CD4-positive, alpha-beta T cell treated with Interleukin-12 subunit alpha and Interleukin-12 subunit beta, for 1 hour (primary cell): Measurements from ENCODE around the gene HS3ST3B1.

ENCODE experiments used
- DNase-seq: peaks from one replicate; pipeline ENCODE4 v3.0.0-alpha.2; 2020

The HS3ST3B1 gene

GRCh38 chr17:14359163-14360020 is 58.5 kb downstream of the HS3ST3B1 start:
- DNase-seq, result peak; percentile 39

DNA sequence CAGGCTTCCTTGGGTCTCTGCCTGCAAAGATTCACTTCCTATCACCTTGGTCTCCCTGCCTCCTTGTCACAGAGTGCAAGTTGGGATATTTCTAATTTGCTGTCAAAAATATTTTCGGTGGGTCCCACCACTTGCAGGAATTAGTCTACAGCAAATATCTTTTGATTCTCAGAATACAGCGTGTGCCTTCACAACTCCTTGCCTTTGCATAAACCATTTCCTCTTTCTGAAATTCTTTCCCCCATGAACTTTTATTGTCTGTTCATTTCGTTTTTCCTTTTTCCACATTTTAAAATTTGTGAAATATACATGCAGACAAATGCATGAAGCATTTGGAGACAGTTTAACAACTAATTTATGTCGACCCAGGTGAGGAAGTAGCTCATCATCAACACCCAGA is 60.0 kb downstream of the HS3ST3B1 start:
- DNase-seq, result no peak

DNA sequence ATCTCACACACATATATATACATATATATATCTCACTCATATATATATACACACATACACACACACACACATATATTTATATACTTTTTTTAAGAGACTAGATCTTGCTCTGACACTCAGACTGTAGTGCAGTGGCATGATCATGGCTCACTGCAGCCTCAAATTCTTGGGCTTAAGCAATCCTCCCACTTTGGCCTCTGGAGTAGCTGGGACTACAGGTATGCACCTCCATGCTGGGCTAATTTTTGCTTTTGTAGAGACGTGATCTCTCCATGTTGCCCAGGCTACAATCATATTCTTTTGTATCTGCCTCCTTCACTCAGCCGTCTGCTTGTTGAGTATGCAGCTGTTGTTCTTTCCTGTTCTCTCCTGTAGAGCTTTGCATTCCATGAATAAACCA is 60.6 kb downstream of the HS3ST3B1 start:
- DNase-seq, result no peak

- no peak for DNase-seq
These were observed 61.1 kb downstream of the HS3ST3B1 start for GRCh38 chr17:14361945-14362508.

DNA sequence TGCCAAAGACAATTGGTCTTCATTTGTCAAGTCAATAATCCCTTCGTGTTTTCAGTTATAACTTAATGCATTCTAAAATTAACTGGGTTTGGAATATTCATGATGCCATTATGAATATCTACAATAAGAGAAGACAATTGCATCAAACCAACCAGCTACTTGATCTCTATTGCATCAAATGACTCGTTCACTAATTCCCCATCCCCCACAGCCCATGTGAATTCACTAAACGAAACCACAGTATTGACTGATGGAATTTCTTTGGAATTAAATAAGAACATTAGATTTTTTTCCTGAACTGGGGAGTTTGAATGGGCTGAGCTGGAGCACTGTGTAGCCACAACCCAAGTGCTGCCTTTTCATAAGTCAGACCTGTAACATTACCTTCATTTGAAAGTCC is 65.3 kb downstream of the HS3ST3B1 start:
- DNase-seq, result no peak

GRCh38 chr17:14372461-14372860 is 71.6 kb downstream of the HS3ST3B1 start:
- DNase-seq, result no peak

GRCh38 chr17:14372905-14373613 is 72.2 kb downstream of the HS3ST3B1 start:
- no peak for DNase-seq

GRCh38 chr17:14373614-14374259 is 72.9 kb downstream of the HS3ST3B1 start:
- no peak for DNase-seq

DNA sequence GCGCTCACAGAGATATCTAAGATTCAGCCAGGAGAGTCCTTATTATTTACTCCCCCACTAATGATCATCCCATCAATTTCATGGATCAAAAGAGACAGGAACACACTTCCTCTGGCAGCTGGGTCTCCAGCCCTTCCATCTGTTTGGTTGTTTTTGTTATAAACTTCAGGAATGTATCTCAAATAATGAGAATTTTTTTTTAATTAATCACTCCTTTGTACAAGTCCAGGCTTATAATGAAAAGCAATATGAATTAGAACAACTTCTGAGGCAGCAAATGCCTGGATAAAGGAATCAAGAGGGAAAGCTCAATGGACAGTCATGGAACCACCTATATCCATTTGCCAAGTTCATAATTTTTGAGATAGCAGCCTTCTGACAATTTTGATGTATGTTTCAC is 73.4 kb downstream of the HS3ST3B1 start:
- DNase-seq, result no peak

DNA sequence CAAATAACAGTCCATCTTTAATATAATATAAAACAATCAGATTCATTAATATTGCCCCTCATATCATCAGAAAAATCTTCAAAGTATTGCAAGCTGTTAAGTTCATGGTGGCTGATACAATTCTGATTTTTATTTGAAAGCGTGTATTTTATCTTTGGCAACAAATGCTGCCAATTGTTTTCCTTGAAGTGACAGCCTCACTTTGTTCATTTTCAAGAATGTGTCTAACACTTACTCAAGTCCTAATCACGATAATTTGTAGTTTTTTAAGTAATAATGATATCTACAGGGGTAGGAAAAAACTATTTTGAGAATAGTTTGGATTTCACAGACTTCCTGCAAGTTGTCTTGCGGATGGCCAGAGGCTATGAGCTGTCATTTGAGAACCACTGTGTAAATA is 75.8 kb downstream of the HS3ST3B1 start:
- no peak for DNase-seq

DNA sequence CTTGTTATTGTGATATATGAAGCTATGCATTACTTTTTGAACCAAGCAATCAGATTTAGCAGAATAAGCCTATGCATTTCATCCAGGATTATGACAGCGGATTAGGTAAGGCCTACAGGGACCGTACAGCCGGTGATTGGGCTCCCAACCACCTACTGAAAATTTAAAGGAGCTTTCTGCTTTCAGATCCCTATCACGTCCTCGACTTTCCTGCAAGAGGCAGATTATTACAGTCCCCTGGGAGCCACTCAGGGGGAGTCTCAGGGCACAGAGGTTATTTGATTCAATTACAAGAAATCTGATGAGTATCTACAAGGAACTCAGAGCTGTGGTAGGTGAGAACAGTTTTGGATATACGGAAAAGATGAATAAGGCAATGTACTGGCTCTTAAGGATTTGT is 80.7 kb downstream of the HS3ST3B1 start:
- no peak for DNase-seq

DNA sequence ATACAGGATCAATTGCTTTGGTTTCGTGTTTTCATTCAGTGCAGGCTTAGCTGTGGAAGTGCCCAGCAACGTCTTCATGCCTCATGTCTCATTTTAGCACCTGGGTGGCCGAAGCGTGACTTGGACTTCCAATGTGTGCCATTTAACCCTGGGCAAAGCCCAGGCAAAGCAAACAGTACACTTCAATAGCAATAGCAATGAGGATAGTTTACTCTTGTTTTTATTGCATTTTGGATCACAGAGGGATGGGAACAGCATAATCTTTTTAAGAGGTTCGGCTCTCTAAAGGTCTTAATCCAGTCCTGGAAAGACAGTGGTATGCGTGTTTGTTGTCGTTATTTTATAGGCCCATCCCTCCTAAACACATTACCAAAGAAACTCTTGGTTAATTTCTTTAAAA is 86.2 kb downstream of the HS3ST3B1 start:
- no peak for DNase-seq

DNA sequence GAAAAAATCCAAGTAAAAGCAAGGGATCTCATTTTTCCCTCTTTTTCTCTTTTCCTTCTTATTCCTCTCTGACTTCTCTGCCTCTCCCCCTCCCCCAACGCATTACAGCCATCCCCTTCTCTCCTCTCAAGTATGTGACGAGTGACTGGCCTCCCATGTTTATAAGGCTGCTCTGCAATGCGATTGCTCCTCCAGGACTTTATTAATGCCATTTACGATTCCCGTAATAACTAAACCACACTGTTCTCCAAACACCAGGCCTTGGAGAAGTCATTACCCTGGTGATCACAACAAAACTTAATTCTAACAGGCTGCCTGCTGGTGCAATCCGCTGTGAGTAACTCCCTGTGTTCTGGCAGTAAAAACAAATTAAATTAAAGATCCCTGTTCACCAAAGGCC is 88.8 kb downstream of the HS3ST3B1 start:
- no peak for DNase-seq

GRCh38 chr17:14393723-14394122 is 92.8 kb downstream of the HS3ST3B1 start:
- no peak for DNase-seq

DNA sequence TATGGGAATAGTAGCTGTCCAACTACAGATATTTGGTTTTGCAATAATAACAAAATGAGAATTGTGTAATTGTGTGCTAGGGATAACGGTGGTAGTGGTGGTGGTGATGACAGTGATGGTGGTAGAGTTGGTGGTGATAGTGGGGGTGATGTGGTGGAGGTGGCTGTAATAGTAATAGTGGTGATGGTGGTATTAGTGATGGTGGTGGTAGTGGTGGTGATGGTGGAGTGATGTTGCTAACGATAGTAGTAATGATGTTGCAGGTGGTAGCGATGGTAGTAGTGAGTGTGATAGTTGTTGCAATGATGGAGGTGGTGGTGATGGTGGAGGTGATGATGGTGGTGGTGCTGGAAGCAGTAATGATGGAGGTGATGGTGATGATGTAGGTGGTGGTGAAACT is 94.4 kb downstream of the HS3ST3B1 start:
- DNase-seq, result no peak

DNA sequence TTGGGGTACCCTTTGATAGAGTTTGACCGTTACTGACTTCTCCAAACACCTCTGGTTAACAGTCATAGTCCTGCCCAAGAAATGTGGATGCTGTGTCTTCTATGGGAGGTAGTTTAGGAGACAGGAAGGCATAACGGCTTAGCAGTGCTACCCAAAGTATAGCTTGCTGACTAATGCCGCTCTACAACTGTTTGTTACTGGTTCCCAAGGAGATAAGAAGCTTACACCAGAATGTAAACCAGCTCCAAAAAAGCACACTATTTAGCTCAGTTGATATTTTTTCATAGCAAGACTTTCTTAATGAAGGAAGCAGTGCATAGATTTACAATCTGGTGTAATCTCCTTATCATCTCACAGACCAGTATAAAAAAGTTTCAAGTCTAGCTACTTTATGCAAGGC is 95.7 kb downstream of the HS3ST3B1 start:
- DNase-seq, result no peak

DNA sequence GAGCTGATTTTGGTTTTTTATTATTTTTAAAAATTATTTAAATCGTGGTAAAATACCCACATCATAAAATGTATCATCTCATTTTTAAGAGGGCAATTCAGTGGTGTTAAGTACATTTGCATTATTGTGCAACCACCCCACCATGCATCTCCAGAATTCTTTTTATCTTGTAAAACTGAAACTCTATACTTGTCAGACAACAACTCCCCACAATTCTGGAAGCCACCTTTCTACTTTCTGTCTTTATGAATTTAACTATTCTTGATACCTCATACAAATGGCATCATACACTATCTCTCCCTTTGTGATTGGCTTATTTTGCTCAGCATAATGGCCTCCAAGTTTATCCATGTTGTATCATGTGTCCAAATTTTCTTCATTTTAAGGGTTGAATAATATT is 97.9 kb downstream of the HS3ST3B1 start:
- no peak for DNase-seq
